ENCODE data around the gene KRTAP12-3.
"Not testable (repeated sequence)": the region's sequence is repeated elsewhere in the genome, so short reads cannot be mapped to it uniquely, and the experiment has no call there.

The KRTAP12-3 gene

DNA sequence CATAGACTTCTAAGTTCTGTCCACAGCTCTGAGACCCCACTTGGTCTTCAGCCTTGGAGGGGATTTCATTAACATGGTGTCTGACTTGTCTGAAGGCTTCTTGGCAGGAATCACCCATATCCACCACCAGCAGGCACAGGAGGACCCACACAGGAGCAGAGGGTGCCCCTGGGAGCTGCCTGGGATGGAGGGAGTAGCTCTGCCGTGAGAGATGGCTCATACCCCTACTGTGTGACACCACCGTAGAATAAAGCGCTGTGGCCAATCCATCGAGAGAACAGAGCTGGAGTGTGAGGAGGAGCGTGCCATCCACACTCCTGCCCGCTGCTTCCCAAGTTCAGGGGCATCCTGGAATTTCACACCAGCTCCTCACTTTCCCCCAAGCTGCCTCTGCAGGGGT is 27.3 kb downstream of the KRTAP12-3 start:
- not testable (repeated sequence) for DNase-seq (ENCODE audit: low read depth in 2 of 2)

GRCh38 chr21:44686000-44686781 is 28.5 kb downstream of the KRTAP12-3 start:
- DNase-seq (ENCODE audit: low read depth in 2 of 2): no peak

DNA sequence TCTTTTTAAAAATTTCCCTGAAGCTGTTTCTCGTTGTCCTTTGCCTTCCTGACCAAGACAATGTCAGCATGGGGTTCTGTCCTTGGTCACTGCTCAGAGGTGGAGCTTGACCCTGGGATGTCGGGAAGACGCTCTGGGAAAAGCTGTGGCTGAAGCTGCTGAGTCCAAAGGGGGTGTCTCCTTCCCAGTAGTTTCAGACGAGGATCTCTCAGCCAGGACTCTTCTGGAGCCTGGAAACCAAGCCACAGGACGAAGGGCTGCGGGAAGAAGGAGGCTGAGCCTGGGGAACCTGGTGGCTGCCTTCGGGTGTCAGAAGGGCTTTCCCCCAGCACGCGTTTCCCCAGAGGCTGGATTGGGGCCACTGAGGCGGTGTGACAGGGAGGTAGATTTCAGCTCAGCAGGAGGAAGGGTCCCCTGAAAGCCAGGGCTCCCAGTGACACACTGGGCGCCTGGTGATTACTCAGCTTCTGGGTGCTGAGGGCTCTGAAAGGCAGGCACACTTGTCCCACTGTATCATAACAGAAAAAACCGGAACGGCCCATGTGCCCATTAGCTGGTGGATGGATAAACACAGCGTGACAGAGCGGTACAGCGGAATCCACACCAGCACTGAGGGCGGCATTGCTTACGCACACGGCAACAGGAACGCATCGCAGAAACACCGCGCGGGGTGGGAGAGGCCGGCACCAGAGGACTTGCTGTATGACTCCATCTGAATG is 29.3 kb downstream of the KRTAP12-3 start:
- DNase-seq (ENCODE audit: low read depth in 2 of 2): no peak

DNA sequence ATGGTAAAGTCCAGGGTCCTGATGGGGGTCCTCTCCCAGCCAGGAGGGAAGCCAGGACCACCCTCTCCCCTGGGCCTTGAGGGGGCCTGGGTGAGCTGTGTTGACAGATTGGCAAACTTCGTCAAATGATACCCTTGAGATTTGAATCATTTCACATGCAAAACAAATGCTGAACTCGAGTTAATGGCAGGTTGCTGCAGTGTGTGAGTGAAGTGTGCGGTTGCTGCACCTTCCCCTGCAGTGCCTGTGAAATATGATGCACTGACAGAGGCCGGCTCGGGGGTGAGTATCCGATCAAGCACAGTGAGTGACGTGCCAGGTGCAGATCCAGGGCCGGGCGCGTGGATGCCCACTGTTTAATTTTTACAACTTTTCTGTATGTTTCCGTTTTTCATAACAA is 29.9 kb downstream of the KRTAP12-3 start:
- DNase-seq (ENCODE audit: low read depth in 2 of 2): no peak

GRCh38 chr21:44689740-44690139 is 32.0 kb downstream of the KRTAP12-3 start:
- DNase-seq (ENCODE audit: low read depth in 2 of 2): not testable (repeated sequence)

DNA sequence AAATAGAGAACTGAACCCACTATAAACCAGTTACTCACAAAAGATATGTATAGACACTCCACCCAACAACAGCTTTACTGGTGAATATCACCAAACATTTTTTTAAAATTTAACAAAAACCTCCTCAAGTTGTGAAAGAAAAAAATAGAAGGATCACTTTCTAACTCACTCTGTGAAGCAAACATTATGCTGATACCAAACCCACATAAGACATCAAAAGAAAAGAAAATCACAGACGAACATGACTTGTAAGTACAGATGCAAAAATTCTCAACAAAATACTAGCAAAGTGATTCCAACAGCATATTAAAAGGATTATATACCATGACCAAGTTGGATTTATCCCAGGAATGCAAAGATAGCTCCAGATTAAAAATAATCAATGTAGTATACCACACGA is 34.0 kb downstream of the KRTAP12-3 start:
- no peak for DNase-seq (ENCODE audit: low read depth in 2 of 2)

DNA sequence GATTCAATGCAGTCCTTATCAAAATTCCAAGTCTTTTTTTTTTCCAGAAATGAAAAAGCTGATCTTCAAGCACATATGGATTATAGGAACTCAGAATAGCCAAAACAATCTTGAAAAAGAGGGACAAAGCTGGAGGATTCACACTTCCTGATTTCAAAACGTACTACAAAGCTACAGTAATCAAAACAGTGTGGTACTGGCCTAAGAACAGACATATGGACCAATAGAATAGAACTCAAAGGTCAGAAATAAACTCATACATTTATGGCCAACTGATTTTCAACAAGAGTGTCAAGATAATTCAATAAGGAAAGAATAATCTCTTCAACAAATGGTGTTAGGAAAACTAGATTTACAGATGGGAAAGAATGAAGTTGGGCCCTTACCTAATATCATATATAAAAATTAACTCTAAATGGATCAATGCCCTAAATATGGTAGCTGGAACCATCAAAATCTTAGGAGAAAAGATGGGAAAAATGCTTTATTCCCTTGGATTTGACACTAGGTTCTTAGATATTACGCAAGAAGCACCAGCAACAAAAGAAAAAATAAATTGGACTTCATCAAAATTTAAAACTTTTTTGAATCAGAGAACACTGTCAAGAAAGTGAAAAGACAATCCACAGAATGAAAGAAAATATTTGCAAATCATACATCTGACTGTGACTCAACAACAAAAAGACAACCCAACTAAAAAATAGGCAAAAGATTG is 35.2 kb downstream of the KRTAP12-3 start:
- DNase-seq (ENCODE audit: low read depth in 2 of 2): no peak

- no peak for DNase-seq (ENCODE audit: low read depth in 2 of 2)
These were observed 37.0 kb downstream of the KRTAP12-3 start for GRCh38 chr21:44694776-44695175.

DNA sequence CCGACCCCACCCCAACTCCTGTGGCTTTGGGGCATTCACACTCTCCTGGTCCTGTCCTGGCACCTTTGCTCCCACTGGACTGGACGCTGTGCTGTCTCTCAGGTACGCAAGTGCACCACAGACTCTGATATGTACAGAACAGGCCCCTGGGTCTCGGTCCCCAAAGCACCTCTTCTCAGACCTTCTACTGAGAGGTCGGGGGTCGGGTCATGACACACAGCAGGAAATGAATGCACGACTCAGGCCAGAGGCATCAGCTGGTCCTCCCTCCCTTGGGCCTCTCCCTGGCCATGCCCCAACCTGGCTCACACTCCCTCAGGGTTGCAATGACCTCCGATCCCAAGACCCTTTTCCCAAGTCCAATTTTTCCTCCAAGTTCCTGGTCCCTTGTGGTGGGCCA is 37.5 kb downstream of the KRTAP12-3 start:
- no peak for DNase-seq (ENCODE audit: low read depth in 2 of 2)

- DNase-seq (ENCODE audit: low read depth in 2 of 2): no peak
These were observed 37.9 kb downstream of the KRTAP12-3 start for GRCh38 chr21:44695641-44696040.

DNA sequence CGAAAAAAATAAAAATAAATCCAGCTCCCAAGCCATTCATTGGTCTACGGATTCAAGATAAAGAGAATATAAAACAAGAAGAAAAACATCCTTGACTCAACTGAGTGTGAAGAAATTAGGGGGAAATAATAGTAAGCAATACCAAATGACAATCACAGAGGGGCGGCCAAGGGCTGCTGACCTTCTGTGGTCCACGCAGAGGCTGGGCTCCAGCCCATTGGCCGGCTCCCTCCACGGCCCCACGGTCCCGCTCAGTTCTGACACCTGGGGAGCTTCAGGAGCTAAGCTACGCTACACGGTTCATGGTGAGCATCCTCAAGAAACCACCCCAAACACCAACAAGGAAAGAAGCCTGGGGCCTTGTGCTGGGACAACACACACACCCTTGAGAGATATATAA is 38.8 kb downstream of the KRTAP12-3 start:
- no peak for DNase-seq (ENCODE audit: low read depth in 2 of 2)

GRCh38 chr21:44697172-44697810 is 39.6 kb downstream of the KRTAP12-3 start, which contains the start of gene KRTAP10-12:
KRTAP10-12 (plus strand) TSS chr21:44697172; CDS start chr21:44697202, 30 bp downstream.
- DNase-seq (ENCODE audit: low read depth in 2 of 2): not testable (repeated sequence)

- DNase-seq (ENCODE audit: low read depth in 2 of 2): no peak
These were observed 40.3 kb downstream of the KRTAP12-3 start for GRCh38 chr21:44697811-44698734.

DNA sequence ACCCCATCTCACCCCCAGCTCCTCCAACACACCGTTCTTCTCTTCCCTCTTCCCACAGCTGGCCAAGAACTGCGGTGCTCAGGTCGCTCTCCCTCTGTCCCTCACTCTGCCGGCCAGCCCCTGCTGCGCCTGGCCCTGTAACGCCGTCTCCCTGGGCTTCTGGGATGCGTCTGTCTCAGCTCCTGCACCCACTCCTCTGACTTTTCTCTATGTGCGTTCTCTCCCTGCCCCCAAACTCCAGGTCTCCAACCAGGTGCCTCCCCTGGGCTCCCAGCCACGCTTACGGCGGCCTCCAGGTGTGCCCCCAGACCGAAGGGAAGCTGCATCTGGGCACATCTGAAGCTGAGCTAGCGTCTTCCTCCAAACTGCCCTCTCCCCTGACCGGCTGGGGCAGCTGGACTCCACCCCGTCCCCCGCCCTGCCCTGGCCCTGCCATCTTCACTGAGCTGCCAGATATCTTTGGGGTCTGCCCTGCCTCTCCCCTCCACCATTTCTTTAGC is 41.8 kb downstream of the KRTAP12-3 start:
- no peak for DNase-seq (ENCODE audit: low read depth in 2 of 2)

DNA sequence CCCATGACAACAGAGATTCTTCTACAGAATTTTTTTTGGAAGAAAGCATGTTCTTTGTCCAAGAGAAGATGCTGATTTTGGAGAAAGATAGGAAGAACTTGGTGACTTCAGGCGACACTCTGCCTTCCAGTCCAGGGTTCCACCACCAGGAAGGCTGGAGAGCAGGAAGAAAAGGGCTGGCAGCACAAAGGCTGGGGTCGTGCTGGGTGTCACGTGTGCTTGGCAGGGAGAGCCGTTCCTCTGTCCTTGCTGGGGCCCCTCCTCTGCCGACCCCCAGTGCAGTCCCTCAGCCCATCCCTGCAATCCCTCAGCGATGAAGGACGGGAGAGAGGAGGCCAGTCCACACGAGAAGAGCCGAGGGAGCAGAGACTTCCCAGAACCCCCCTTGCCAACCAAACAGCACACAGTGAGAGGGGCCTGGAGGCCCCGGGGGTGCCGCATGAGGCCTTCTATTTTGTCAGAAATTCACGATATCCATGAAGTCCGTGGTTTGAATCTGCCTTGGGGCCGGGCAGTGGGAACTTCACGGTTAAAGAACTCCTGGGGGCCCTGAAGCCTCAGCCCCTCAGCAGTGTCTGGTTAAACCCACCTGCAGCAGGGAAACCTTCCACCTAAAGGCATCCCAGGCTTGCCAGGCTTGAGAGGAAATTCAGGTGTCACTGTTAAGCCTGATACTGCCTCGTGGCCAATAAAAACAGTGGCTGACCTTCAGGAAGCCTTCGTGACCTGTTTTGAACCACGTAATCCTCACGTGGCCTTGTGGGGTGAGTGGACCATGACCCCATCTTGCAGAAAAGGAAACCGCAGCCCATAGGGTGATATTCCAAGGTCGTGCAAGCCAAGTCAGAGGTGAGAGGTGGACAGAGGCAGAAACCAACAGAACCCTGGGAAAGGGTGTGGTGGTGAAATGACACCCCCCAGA is 42.6 kb downstream of the KRTAP12-3 start:
- DNase-seq (ENCODE audit: low read depth in 2 of 2): no peak

- no peak for DNase-seq (ENCODE audit: low read depth in 2 of 2)
These were observed 43.3 kb downstream of the KRTAP12-3 start for GRCh38 chr21:44701023-44701400.

GRCh38 chr21:44701541-44701940 is 43.8 kb downstream of the KRTAP12-3 start:
- DNase-seq (ENCODE audit: low read depth in 2 of 2): no peak

- no peak for DNase-seq (ENCODE audit: low read depth in 2 of 2)
These were observed 44.6 kb downstream of the KRTAP12-3 start for GRCh38 chr21:44702111-44702972.
